Epithelial cell of proximal tubule (primary cell): ENCODE data around the gene DMD. TPM values are rescaled to one million over a fixed set of nuclear protein-coding genes. Genes with fewer than 3 reads are reported as not detected.

Source experiments
- DNase-seq: peaks from one replicate; pipeline ENCODE4 v3.0.0-alpha.2; 2011; ENCODE audit warnings: low read depth
- H3K4me3 ChIP-seq: 2 replicates; pipeline ENCODE4 v1.5.1; 2011; ENCODE audit warnings: low read depth, mild to moderate bottlenecking, low read length
- total RNA-seq: library from RNA; depleted of rRNA; stranded (reverse); fragments of >200 nt; gene quantifications from 2 replicates; pipeline ENCODE4 v1.2.3, GENCODE V29; 2015
- TF ChIP-seq, protein P1 (sequence below): conservative IDR thresholded peaks from 2 replicates; pipeline ENCODE4 v1.5.1; 2012; ENCODE audit warnings: low read depth, mild to moderate bottlenecking, low read length

The DMD gene
- total RNA-seq, 1 donor from 2014 or later, result 1.3 TPM

- no peak for DNase-seq
- H3K4me3 ChIP-seq, result no peak overlapping the region
- TF ChIP-seq, protein P1, sequence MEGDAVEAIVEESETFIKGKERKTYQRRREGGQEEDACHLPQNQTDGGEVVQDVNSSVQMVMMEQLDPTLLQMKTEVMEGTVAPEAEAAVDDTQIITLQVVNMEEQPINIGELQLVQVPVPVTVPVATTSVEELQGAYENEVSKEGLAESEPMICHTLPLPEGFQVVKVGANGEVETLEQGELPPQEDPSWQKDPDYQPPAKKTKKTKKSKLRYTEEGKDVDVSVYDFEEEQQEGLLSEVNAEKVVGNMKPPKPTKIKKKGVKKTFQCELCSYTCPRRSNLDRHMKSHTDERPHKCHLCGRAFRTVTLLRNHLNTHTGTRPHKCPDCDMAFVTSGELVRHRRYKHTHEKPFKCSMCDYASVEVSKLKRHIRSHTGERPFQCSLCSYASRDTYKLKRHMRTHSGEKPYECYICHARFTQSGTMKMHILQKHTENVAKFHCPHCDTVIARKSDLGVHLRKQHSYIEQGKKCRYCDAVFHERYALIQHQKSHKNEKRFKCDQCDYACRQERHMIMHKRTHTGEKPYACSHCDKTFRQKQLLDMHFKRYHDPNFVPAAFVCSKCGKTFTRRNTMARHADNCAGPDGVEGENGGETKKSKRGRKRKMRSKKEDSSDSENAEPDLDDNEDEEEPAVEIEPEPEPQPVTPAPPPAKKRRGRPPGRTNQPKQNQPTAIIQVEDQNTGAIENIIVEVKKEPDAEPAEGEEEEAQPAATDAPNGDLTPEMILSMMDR, result no peak
Observed at GRCh38 chrX:31705816-31706215, 1505.5 kb downstream of the DMD start.

GRCh38 chrX:31704938-31705337 is 1506.4 kb downstream of the DMD start:
- DNase-seq, result no peak
- no peak overlapping the region for H3K4me3 ChIP-seq
- TF ChIP-seq, protein P1, result no peak

GRCh38 chrX:31702222-31702621 is 1509.1 kb downstream of the DMD start:
- no peak overlapping the region for H3K4me3 ChIP-seq
- TF ChIP-seq, protein P1, result no peak
- DNase-seq, result no peak

GRCh38 chrX:31697294-31697916 is 1513.9 kb downstream of the DMD start:
- TF ChIP-seq, protein P1, result no peak
- no peak for DNase-seq
- H3K4me3 ChIP-seq, result no peak overlapping the region

- no peak overlapping the region for H3K4me3 ChIP-seq
- TF ChIP-seq, protein P1, result no peak
- DNase-seq, result no peak
Observed at GRCh38 chrX:31679861-31680260, 1531.5 kb downstream of the DMD start.

GRCh38 chrX:31670245-31670644 is 1541.1 kb downstream of the DMD start:
- TF ChIP-seq, protein P1, result no peak

DNA sequence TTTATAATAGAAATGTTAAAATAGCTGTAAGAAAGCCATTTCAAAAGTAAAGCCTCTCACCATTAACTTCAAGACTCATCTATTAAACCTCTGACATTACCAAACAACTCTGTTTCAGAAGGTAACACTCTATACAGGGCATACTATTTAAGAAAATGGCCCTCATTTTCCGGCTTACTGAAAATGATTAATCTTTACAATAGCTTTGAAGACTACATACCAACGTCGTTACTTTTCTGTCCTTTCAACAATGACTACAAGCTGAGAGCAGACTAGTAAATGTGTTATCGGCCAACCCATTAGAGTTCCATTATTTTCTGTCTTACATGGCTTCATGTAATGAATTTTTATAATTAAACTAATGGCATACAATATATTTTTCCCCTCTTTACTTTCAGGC is 1545.9 kb downstream of the DMD start:
- DNase-seq, result no peak
- TF ChIP-seq, protein P1, result no peak
- no peak overlapping the region for H3K4me3 ChIP-seq

More at GRCh38 chrX:31670245-31670644, 1541.1 kb downstream of the DMD start:
- no peak for DNase-seq
- H3K4me3 ChIP-seq, result no peak overlapping the region
